HG02970 (cell line): ENCODE data around the gene HDGFL2.

Source experiments
- ATAC-seq: cut with Tn5 transposase; IDR thresholded peaks from one replicate; pipeline ENCODE4 v1.9.1; 2021; ENCODE audit warnings: mild to moderate bottlenecking, moderate library complexity, moderate number of reproducible peaks; ENCODE audit not compliant: unreplicated experiment, low FRiP score

HDGFL2 gene

DNA sequence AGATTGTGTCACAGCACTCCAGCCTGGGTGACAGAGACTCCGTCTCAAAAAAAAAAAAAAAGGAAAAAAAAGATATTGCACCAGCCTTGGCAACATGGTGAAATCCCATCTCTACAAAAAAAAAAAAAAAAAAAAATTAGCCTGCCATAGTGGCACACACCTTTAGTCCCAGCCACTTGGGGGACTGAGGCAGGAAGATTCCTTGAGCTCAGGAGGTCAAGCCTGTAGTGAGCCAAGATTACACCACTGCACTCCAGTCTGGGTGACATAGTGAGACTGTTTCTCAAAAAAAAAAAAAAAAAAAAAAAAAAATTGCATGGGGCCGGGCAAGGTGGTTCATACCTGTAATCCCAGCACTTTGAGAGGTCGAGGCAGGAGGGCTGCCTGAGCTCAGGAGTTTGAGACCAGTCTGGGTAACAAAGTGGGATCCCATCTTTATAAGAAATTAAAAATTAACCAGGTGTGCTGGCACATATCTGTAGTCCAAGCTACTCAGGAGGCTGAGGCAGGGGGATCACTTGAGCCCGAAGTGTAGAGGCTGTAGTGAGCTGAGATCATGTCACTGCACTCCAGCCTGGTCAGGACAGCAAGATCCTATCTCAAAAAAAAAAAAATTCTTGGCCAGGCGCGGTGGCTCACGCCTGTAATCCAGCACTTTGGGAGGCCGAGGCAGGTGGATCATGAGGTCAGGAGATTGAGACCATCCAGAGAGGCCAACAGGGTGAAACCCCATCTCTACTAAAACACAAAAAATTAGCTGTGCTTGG is 7.1 kb upstream of the HDGFL2 start:
- ATAC-seq: no peak

DNA sequence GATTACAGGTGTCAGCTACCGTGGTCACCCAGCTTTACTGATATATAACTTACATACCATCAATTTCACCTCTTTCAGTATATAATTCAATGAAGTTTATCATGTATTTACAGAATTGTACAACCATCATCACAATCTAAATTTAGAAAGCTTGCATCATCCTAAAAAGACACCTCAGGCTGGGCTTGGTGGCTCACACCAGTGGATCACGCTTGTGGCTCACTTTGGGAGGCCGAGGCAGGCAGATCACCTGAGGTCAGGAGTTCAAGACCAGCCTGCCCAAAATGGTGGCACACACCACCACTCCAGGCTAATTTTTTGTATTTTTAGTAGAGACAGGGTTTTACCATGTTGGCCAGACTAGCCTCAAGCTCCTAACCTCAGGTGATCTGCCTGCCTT is 4.3 kb upstream of the HDGFL2 start:
- ATAC-seq: no peak

DNA sequence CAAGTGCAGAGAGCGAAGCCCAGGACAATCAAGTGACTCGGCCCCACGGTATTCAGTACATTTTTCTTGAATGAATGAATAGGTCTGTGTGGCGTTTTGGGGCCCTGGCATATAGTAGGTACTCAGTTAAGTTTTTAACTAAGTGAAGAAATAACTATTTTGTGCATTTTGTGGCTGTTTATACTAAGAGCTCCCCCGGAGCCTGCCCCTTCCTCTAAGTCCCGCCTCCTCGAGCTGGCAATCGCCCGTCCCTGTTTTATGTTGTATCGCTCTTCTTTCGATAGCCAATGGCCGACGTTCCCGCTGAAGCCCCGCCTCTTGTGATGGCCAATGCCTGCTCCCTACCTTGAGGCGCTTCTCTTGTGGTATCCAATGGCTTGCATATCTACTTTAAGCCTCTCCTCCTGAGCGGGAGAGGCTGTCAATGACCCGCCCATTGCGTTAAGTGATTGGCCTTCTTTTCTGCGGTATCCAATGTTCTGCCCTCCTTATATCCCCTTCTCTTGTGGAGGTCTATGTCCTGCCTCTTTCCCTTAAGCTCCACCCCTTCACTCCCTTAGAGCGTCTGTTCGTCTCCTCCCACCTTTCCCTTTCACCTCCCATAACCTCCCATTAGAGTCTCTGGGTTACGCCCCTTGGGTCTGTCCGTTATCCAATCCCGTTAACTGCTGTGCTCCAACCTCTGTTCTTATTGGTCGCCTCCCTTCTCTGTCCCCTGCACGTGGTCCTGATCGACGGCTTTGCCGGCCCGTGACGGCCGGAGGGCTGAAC is 509 bp upstream of the HDGFL2 start:
- ATAC-seq: peak; percentile 79

- no peak for ATAC-seq
Measured at GRCh38 chr19:4473011-4473762, 1.1 kb downstream of the HDGFL2 start.

GRCh38 chr19:4473763-4474513 is 1.8 kb downstream of the HDGFL2 start:
- no peak for ATAC-seq

GRCh38 chr19:4474514-4475022 is 2.5 kb downstream of the HDGFL2 start:
- ATAC-seq: no peak

- ATAC-seq: no peak
Measured at GRCh38 chr19:4477034-4477801, 5.1 kb downstream of the HDGFL2 start.

- no peak for ATAC-seq
Measured at GRCh38 chr19:4482721-4483364, 10.7 kb downstream of the HDGFL2 start.

DNA sequence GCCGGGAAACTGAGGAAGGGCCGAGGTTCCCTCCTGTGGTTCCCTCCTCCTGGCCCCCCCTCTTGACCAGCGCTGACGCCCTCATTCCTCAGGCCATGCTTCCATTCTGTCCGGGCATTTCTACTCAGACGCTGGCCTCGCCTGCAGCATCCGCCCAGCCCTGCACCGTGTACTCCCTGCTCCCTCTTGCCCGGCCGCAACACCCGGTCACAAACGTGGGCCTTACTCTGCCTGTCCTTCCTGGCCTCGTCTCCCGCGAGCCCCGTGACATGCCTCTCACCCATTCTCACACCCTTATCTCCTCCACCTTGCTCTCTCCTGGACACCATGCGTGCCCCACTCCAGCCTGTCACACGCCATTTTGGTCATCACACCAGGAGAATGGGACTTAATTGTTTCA is 11.3 kb downstream of the HDGFL2 start:
- no peak for ATAC-seq

DNA sequence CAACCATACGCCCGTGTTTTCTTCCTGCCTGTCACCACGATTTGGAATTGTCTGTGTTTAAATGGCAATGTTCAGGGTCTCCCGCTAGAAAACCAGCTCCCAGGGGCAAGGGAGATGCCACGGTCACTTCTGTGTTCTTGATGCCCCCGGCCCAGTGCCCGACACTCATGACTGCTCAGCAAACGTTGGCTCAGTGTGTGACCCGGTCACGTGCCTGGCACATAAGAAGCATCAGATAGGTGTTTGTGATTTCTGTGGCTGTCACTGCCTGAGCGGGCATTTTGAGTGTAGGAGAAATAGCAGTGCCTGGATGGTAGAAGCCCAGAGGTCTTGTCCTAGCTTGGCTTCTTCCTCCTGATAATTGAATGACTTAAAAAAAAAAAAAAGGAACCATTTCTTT is 15.5 kb downstream of the HDGFL2 start:
- no peak for ATAC-seq

GRCh38 chr19:4488496-4488895 is 16.4 kb downstream of the HDGFL2 start:
- no peak for ATAC-seq

- no peak for ATAC-seq
Measured at GRCh38 chr19:4491446-4491845, 19.3 kb downstream of the HDGFL2 start.

GRCh38 chr19:4492337-4493103 is 20.4 kb downstream of the HDGFL2 start:
- ATAC-seq: no peak

DNA sequence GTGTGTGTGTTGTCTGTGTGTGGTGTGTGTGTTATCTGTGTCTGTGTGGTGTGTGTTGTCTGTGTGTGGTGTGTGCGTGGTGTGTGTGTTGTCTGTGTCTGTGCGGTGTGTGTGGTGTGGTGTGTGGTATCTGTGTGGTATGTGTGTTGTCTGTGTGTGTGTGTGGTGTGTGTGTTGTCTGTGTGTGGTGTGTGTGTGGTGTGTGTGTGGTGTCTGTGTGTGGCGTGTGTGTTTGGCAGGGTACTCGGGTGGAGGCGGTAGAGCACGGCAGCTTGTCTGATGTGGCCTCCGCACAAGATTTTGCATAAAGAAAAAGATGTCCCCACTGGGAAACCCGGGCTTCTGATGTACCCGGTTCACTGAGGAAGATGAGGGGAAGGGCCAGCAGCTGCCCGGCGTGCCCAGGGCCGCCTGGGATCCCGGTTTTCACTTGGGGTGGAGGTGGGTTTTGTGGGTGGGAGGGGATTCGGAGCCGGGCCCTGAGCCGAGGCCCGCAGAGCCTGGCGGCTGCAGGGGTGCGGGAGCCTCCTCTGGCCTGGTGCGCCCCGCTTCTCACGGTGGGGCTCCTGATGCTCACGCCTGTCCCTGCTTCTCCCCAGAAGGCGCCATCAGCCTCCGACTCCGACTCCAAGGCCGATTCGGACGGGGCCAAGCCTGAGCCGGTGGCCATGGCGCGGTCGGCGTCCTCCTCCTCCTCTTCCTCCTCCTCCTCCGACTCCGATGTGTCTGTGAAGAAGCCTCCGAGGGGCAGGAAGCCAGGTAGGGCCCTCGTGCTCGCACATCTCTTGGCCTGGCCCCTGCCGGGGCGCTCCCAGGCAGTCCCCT is 21.2 kb downstream of the HDGFL2 start:
- no peak for ATAC-seq

GRCh38 chr19:4493929-4494690 is 22.0 kb downstream of the HDGFL2 start:
- no peak for ATAC-seq

GRCh38 chr19:4494691-4495064 is 22.6 kb downstream of the HDGFL2 start:
- ATAC-seq: no peak

DNA sequence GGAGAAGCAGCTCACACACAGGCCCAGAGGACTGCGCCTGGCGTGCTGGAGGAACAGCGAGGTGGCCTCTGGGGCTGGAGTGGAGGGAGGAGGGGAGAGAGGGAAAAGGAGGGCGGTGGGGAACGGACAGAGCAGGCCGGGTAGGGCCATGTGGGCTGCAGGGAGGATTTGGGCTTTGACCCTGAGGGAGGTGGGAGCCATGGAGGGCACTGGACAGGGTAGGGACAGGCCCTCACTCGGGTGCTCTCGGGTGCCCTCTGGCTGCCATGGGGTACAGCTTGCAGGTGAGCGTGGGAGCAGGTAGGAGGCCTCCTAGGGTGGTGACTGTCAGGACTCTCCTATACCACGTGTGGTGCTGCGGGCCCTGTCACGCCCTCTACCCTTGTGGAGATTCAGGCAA is 23.4 kb downstream of the HDGFL2 start:
- ATAC-seq: no peak
